ENCODE data around the gene PRKCZ.

Gene PRKCZ

GRCh38 chr1:2233997-2234761 lies 184.0 kb downstream of the PRKCZ start:
- no peak for DNase-seq

GRCh38 chr1:2234762-2235113 lies 184.5 kb downstream of the PRKCZ start:
- DNase-seq = no peak

Data from DMS 273 treated with DMSO at 0.1 percent for 48 hours (cell line).